Measurements from ENCODE around the gene TRIM68.
A peak's percentile ranks its signal among the peaks of the same experiment; 100 is the strongest.

The TRIM68 gene

GRCh38 chr11:4643076-4643475 is 35.0 kb upstream of the TRIM68 start:
- no peak overlapping the region for H3K4me3 ChIP-seq (ENCODE audit: low read depth, low read length)
- no peak for DNase-seq (ENCODE audit: low read depth, low spot score)
- in situ Hi-C loops (cut with HindIII; ENCODE audit: low sequenced_read_pairs), result no loop called here
- TF ChIP-seq CTCF (IDR thresholded peaks at IDR 0.05; ENCODE audit: low read depth, low read length), result no peak

- no peak overlapping the region for H3K4me3 ChIP-seq (ENCODE audit: low read depth, low read length)
- no peak for DNase-seq (ENCODE audit: low read depth, low spot score)
- in situ Hi-C loops (cut with HindIII; ENCODE audit: low sequenced_read_pairs), result no loop called here
- TF ChIP-seq CTCF (IDR thresholded peaks at IDR 0.05; ENCODE audit: low read depth, low read length), result no peak
These were observed 34.0 kb upstream of the TRIM68 start for GRCh38 chr11:4642043-4642442.

GRCh38 chr11:4641501-4641900 is 33.5 kb upstream of the TRIM68 start:
- in situ Hi-C loops (cut with HindIII; ENCODE audit: low sequenced_read_pairs), result no loop called here
- no peak for TF ChIP-seq CTCF (IDR thresholded peaks at IDR 0.05; ENCODE audit: low read depth, low read length)
- H3K4me3 ChIP-seq (ENCODE audit: low read depth, low read length), result no peak overlapping the region
- no peak for DNase-seq (ENCODE audit: low read depth, low spot score)

DNA sequence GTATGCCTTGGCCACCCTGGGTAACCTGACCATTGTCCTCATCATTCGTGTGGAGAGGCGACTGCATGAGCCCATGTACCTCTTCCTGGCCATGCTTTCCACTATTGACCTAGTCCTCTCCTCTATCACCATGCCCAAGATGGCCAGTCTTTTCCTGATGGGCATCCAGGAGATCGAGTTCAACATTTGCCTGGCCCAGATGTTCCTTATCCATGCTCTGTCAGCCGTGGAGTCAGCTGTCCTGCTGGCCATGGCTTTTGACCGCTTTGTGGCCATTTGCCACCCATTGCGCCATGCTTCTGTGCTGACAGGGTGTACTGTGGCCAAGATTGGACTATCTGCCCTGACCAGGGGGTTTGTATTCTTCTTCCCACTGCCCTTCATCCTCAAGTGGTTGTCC is 31.9 kb upstream of the TRIM68 start:
- TF ChIP-seq CTCF (IDR thresholded peaks at IDR 0.05; ENCODE audit: low read depth, low read length), result no peak
- no peak overlapping the region for H3K4me3 ChIP-seq (ENCODE audit: low read depth, low read length)
- in situ Hi-C loops (cut with HindIII; ENCODE audit: low sequenced_read_pairs), result no loop called here
- no peak for DNase-seq (ENCODE audit: low read depth, low spot score)

- DNase-seq (ENCODE audit: low read depth, low spot score), result no peak
- no peak overlapping the region for H3K4me3 ChIP-seq (ENCODE audit: low read depth, low read length)
- TF ChIP-seq CTCF (IDR thresholded peaks at IDR 0.05; ENCODE audit: low read depth, low read length), result no peak
- in situ Hi-C loops (cut with HindIII; ENCODE audit: low sequenced_read_pairs), result no loop called here
These were observed 29.6 kb upstream of the TRIM68 start for GRCh38 chr11:4637662-4638047.

DNA sequence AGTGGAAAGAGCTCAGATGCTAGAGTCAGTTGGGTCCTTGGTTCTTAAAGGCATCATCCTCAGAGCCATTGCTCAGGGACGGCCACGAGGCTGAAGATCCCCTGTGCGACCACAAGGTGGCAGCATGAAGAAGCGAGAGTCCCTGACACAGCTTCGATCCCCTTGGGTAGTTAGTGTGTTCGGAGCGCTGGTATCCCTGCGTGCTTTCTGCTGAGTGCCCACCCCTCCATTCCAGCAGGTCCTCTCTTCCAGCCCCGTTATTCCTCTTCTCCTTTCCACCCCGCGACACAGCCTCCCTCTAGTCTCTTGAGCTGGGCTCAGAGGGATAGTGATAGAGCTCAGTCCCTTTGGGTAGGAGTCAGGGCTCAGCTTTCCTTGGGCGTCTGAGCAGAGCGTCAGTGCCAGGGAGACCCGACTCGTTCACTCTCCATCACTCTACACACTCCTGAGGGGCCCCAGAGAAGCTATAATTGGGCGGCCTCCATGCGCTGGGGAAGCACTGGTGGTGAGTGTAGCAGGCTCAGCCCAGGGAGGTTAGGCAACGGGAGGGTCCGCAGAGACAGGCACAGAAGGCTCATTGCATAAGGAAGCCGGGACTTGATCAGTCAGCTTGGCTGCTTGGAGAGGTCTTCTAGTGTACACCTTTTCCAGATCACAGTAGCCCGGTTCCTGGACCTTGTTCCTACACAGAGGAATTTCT is 29.1 kb upstream of the TRIM68 start, which contains the start of gene OR51D1:
OR51D1 (plus strand) TSS at position 516 of the 700 bp plus-strand sequence. CDS start 2,314 bp downstream, outside the sequence.
- peak; percentile 94 for TF ChIP-seq CTCF (IDR thresholded peaks at IDR 0.05; ENCODE audit: low read depth, low read length)
- H3K4me3 ChIP-seq (ENCODE audit: low read depth, low read length), result no peak within 1 kb of the TSS
- in situ Hi-C loops (cut with HindIII; ENCODE audit: low sequenced_read_pairs), result no loop called here
- DNase-seq (ENCODE audit: low read depth, low spot score), result peak; percentile 63

Data from astrocyte of the spinal cord (primary cell).